MM.1S (cell line): ENCODE results near the gene ARMC9.

Experiments used
- DNase-seq: peaks from one replicate; pipeline ENCODE4 v3.0.0-alpha.2; 2015
- H2AFZ ChIP-seq: fragments of 300-600 bp; sonication (generic); 2 replicates; pipeline ENCODE4 v1.6.0; 2016; ENCODE audit warnings: antibody characterized with exemption, low read length
- H3F3A ChIP-seq: fragments of 300-600 bp; sonication (generic); 2 replicates; pipeline ENCODE4 v1.6.1; 2016; ENCODE audit warnings: mild to moderate bottlenecking, antibody characterized with exemption, low read length, moderate library complexity, mixed read lengths; ENCODE audit not compliant: insufficient read depth
- H3K27ac ChIP-seq: fragments of 300-600 bp; sonication (generic); 2 replicates; pipeline ENCODE4 v1.5.1; 2016; ENCODE audit warnings: mild to moderate bottlenecking, low read length
- H3K27me3 ChIP-seq: fragments of 300-600 bp; sonication (generic); replicated peaks from 2 replicates; pipeline ENCODE4 v1.6.0; 2016; ENCODE audit warnings: low read length; ENCODE audit not compliant: insufficient read depth
- H3K36me3 ChIP-seq: fragments of 300-600 bp; sonication (generic); replicated peaks from 2 replicates; pipeline ENCODE4 v1.6.1; 2016; ENCODE audit warnings: mild to moderate bottlenecking, low read length, mixed read lengths; ENCODE audit not compliant: insufficient read depth
- H3K4me1 ChIP-seq: fragments of 300-600 bp; sonication (generic); 2 replicates; pipeline ENCODE4 v1.6.1; 2016; ENCODE audit warnings: low read length, mixed read lengths
- H3K4me2 ChIP-seq: fragments of 300-600 bp; sonication (generic); 2 replicates; pipeline ENCODE4 v1.6.0; 2016; ENCODE audit warnings: low read depth, low read length
- H3K4me3 ChIP-seq: fragments of 300-600 bp; sonication (generic); 2 replicates; pipeline ENCODE4 v1.5.1; 2016; ENCODE audit warnings: low read length, mixed read lengths
- H3K79me2 ChIP-seq: fragments of 300-600 bp; sonication (generic); 2 replicates; pipeline ENCODE4 v1.6.1; 2016; ENCODE audit warnings: mixed run types, low read length, mixed read lengths
- H3K9ac ChIP-seq: fragments of 300-600 bp; sonication (generic); 2 replicates; pipeline ENCODE4 v1.6.1; 2016; ENCODE audit warnings: low read length, mixed read lengths
- H3K9me2 ChIP-seq: fragments of 300-600 bp; sonication (generic); replicated peaks from 2 replicates; pipeline ENCODE4 v1.6.1; 2016; ENCODE audit warnings: mild to moderate bottlenecking, low read length, mixed read lengths; ENCODE audit not compliant: insufficient read depth
- H3K9me3 ChIP-seq: fragments of 300-600 bp; sonication (generic); replicated peaks from 2 replicates; pipeline ENCODE4 v1.6.1; 2016; ENCODE audit warnings: mild to moderate bottlenecking, low read length, mixed read lengths; ENCODE audit not compliant: insufficient read depth
- H4K20me1 ChIP-seq: fragments of 300-600 bp; sonication (generic); 2 replicates; pipeline ENCODE4 v1.6.1; 2016; ENCODE audit warnings: mild to moderate bottlenecking, low read length, moderate library complexity, mixed read lengths; ENCODE audit not compliant: insufficient read depth
- CTCF ChIP-seq: fragments of 300-600 bp; sonication (generic); IDR thresholded peaks from 2 replicates; pipeline ENCODE4 v1.5.1; 2016; ENCODE audit warnings: antibody characterized with exemption, low read length, mixed read lengths
- EZH2 ChIP-seq: fragments of 300-600 bp; sonication (generic); optimal IDR thresholded peaks from 2 replicates; pipeline ENCODE3; 2017; ENCODE audit warnings: low read depth, mild to moderate bottlenecking, antibody characterized with exemption, low read length, mixed read lengths
- EZH2phosphoT487 ChIP-seq: fragments of 300-600 bp; sonication (generic); IDR thresholded peaks from 2 replicates; pipeline ENCODE4 v1.6.1; 2018; ENCODE audit warnings: antibody characterized with exemption, low read length

ARMC9 gene

GRCh38 chr2:231181860-231182512, 16.4 kb upstream of the ARMC9 start:
- Histone ChIP-seq H2AFZ (no peak overlapping the region), H3K4me2 (no peak overlapping the region)
- no peak for DNase-seq

DNA sequence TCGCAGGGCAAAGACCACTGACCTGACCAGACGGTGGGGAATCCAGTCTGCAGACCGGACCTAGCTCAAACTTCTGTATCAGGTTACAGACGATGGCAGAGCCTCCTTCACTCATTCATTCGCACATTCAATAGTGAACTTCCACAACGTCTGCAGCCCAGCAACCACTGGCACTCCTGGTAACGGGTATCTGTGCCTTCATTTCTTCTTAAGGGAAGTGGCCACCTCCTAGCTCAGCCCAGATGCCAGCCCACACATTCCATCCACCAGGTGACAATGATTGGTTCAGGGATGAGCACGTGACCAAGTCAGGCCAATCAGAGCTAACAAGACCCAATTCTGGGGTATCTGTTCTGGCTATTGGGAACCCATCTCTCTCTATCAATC, 15.9 kb upstream of the ARMC9 start:
- no peak for TF ChIP-seq CTCF
- no peak for TF ChIP-seq EZH2phosphoT487
- no peak for TF ChIP-seq EZH2
- Histone ChIP-seq H3K9ac (no peak overlapping the region), H3K9me3 (no peaks in the 10 kb centered on the region), H3K4me1 (peaks cover 16% of the 10 kb centered on the region), H3K27me3 (no peaks in the 10 kb centered on the region), H3F3A (peaks cover 2% of the 10 kb centered on the region; the same call in 1 of the 2 replicates), H3K9me2 (no peaks in the 10 kb centered on the region), H4K20me1 (no peaks in the 10 kb centered on the region), H3K4me2 (no peak overlapping the region), H3K27ac (no peak overlapping the region), H2AFZ (no peak overlapping the region), H3K79me2 (no peaks in the 10 kb centered on the region), H3K36me3 (no peaks in the 10 kb centered on the region), H3K4me3 (no peak overlapping the region)
- DNase-seq, result no peak

More at GRCh38 chr2:231181860-231182512, 16.4 kb upstream of the ARMC9 start:
- no peaks in the 10 kb centered on the region for H3K79me2 ChIP-seq
- H4K20me1 ChIP-seq, result no peaks in the 10 kb centered on the region
- H3K27ac ChIP-seq, result no peak overlapping the region
- no peaks in the 10 kb centered on the region for H3K9me2 ChIP-seq
- TF ChIP-seq CTCF (no peak), EZH2 (no peak), EZH2phosphoT487 (no peak)
- H3F3A ChIP-seq, result peaks cover 2% of the 10 kb centered on the region; the same call in 1 of the 2 replicates
- H3K9me3 ChIP-seq, result no peaks in the 10 kb centered on the region
- H3K9ac ChIP-seq, result no peak overlapping the region
- no peak overlapping the region for H3K4me3 ChIP-seq
- no peaks in the 10 kb centered on the region for H3K27me3 ChIP-seq
- H3K4me1 ChIP-seq, result peaks cover 16% of the 10 kb centered on the region
- no peaks in the 10 kb centered on the region for H3K36me3 ChIP-seq

DNA sequence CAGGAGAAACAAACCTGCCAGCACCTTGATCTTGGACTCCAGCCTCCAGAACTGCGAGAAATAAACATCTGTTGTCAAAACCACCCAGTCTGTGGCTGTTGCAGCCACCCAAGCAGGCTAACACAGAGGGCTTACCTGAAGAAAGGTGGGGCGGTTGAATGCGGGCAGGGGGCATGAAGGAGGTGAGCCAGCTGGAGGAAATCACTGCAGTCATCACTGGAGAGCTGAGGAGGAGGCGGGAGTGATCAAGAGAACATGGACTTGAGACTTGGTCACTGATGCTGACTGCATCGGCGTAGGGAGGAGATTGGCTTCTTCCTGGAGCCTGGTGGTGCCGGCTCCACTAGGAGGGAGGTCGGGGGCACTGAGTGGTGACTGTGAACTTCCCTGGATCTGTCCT, 14.6 kb upstream of the ARMC9 start:
- no peaks in the 10 kb centered on the region for H3K9me3 ChIP-seq
- DNase-seq, result no peak
- no peaks in the 10 kb centered on the region for H3K27me3 ChIP-seq
- no peaks in the 10 kb centered on the region for H3K9me2 ChIP-seq
- H3K4me3 ChIP-seq, result no peak overlapping the region
- H3K9ac ChIP-seq, result no peak overlapping the region
- H3K36me3 ChIP-seq, result no peaks in the 10 kb centered on the region
- H3K79me2 ChIP-seq, result no peaks in the 10 kb centered on the region
- H3K27ac ChIP-seq, result no peak overlapping the region
- no peak overlapping the region for H3K4me2 ChIP-seq
- no peak for TF ChIP-seq EZH2
- TF ChIP-seq EZH2phosphoT487, result no peak
- TF ChIP-seq CTCF, result no peak
- no peaks in the 10 kb centered on the region for H4K20me1 ChIP-seq
- H2AFZ ChIP-seq, result no peak overlapping the region
- H3F3A ChIP-seq, result peaks cover 2% of the 10 kb centered on the region; the same call in 1 of the 2 replicates
- peaks cover 16% of the 10 kb centered on the region for H3K4me1 ChIP-seq
